Measurements from ENCODE around the gene FBXO28. TPM values are rescaled to one million over a fixed set of nuclear protein-coding genes. Genes with fewer than 3 reads are reported as not detected.
"Not testable (repeated sequence)": the region's sequence is repeated elsewhere in the genome, so short reads cannot be mapped to it uniquely, and the experiment has no call there.

Gene FBXO28

DNA sequence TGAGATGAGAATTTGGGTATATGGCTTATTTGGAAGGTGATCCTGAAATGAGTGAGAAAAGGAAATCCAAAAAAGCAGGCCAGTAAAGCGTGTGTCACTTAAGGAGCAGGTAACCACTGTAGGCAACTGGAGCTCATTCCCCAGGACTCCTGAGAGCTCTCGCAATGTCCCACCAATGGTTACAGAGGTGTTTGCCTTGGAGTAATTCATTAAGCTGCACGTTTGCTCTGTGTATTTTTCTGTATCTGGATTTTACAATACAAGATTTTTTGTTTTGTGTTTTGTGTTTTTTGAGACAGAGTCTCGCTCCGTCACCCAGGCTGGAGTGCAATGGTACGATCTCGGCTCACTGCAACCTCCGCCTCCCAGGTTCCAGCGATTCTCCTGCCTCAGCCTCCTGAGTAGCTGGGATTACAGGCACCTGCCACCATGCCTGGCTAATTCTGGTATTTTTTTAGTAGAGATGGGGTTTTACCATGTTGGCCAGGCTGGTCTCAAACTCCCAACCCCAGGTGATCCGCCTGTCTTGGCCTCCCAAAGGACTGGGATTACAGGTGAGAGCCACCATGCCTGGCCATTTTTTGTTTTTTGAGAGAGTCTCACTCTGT is 92.1 kb downstream of the FBXO28 start:
- not testable (repeated sequence) for H3K9me3 ChIP-seq (ENCODE audit: control insufficient read depth, low read length); H3K23ac ChIP-seq (ENCODE audit: low read length in 2 of 2); H2AK5ac ChIP-seq (ENCODE audit: low read length, severe bottlenecking); H3K79me1 ChIP-seq (replicated peaks; ENCODE audit: low read length, poor library complexity, severe bottlenecking); H2BK120ac ChIP-seq (ENCODE audit: low read depth, low read length); H4K91ac ChIP-seq (ENCODE audit: low read length); H3K36me3 ChIP-seq (ENCODE audit: control insufficient read depth in 1 of 2, insufficient read depth in 2 of 2, low read depth in 1 of 2, low read length in 2 of 2); H3K27me3 ChIP-seq (ENCODE audit: control insufficient read depth in 1 of 2, insufficient read depth in 1 of 2, low read length in 2 of 2); DNase-seq; H3K4me2 ChIP-seq (ENCODE audit: low read length, poor library complexity, severe bottlenecking); H2BK5ac ChIP-seq (ENCODE audit: low read depth, low read length, poor library complexity, severe bottlenecking); H4K8ac ChIP-seq (ENCODE audit: low read length); H2AFZ ChIP-seq (ENCODE audit: low read depth, low read length); H2BK15ac ChIP-seq (ENCODE audit: low read depth, poor library complexity, severe bottlenecking)
- Histone ChIP-seq H3K14ac (ENCODE audit: low read length in 2 of 2) (peak overlapping the region in 1 of 2 experiments; percentile 44), H3K4me1 (ENCODE audit: control insufficient read depth, insufficient read depth, low read depth, low read length) (peaks cover 25% of the 10 kb centered on the region), H2BK12ac (ENCODE audit: low read length in 2 of 2) (peak overlapping the region; percentile 65 to 71), H3K4ac (ENCODE audit: low read depth in 1 of 2, low read length in 2 of 2) (peak overlapping the region in 1 of 2 experiments; percentile 89), H3K9ac (ENCODE audit: low read length) (peak overlapping the region; percentile 86), H3K27ac (ENCODE audit: low read length, poor library complexity, severe bottlenecking) (peak overlapping the region; percentile 62), H3K18ac (ENCODE audit: low read depth in 1 of 2, low read length in 2 of 2) (peak overlapping the region; percentile 40 to 96), H3K4me3 (ENCODE audit: insufficient read depth in 1 of 2, low read depth in 1 of 2, low read length in 2 of 2) (peak overlapping the region in 1 of 2 experiments; percentile 23)
- WGBS: 77% methylated on average over 10 of the region's 10 CpGs

DNA sequence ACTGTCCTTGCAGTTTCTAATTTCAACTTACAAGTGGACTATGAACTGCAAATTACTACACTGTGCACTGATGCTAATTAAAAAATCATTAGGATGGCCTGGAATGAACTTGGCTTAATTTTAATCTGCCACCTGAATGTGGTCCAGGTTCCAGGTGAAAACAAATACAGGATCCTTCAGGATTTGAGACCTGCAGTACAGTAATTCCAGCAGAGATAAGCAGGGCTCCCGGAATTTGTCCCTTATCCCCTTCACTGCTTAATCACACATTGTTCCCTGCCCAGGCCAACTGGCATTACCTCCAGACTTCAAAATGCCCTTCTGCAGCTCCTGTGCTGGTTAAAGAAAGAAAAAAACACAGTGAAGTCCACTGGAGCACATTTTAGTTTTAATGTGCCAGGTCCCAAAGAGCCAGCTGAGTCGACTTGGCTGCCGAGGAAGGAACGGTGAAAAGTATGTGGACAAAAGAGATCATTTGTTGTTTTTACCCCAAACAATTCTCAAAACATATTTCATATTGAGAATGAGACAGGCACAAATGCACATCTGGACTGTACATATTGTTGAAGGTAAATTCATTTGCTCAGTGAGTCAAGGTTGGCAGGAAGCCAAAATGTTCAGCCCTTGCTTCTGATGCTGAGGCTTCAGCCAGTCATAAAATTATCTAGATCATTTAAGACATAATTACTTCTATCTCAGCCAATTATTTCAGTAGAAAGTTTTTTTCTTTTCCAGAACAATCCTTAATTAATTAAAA is 97.5 kb downstream of the FBXO28 start:
- DNase-seq: peak; percentile 45
- Histone ChIP-seq H2BK12ac (ENCODE audit: low read length in 2 of 2) (no peak overlapping the region), H2BK15ac (ENCODE audit: low read depth, poor library complexity, severe bottlenecking) (no peak overlapping the region), H3K23ac (ENCODE audit: low read length in 2 of 2) (no peak overlapping the region), H2BK5ac (ENCODE audit: low read depth, low read length, poor library complexity, severe bottlenecking) (no peak overlapping the region), H3K27ac (ENCODE audit: low read length, poor library complexity, severe bottlenecking) (peak overlapping the region; percentile 67), H3K9ac (ENCODE audit: low read length) (peak overlapping the region; percentile 17), H4K8ac (ENCODE audit: low read length) (no peak overlapping the region), H2AFZ (ENCODE audit: low read depth, low read length) (no peak overlapping the region), H3K4ac (ENCODE audit: low read depth in 1 of 2, low read length in 2 of 2) (no peak overlapping the region), H3K18ac (ENCODE audit: low read depth in 1 of 2, low read length in 2 of 2) (no peak overlapping the region), H3K79me1 (replicated peaks; ENCODE audit: low read length, poor library complexity, severe bottlenecking) (no peaks in the 10 kb centered on the region), H3K9me3 (ENCODE audit: control insufficient read depth, low read length) (no peaks in the 10 kb centered on the region), H3K27me3 (ENCODE audit: control insufficient read depth in 1 of 2, insufficient read depth in 1 of 2, low read length in 2 of 2) (no peaks in the 10 kb centered on the region), H3K14ac (ENCODE audit: low read length in 2 of 2) (no peak overlapping the region), H3K36me3 (ENCODE audit: control insufficient read depth in 1 of 2, insufficient read depth in 2 of 2, low read depth in 1 of 2, low read length in 2 of 2) (no peaks in the 10 kb centered on the region), H3K4me3 (ENCODE audit: insufficient read depth in 1 of 2, low read depth in 1 of 2, low read length in 2 of 2) (no peak overlapping the region), H2BK120ac (ENCODE audit: low read depth, low read length) (no peak overlapping the region), H4K91ac (ENCODE audit: low read length) (no peak overlapping the region), H3K4me1 (ENCODE audit: control insufficient read depth, insufficient read depth, low read depth, low read length) (peaks cover 15% of the 10 kb centered on the region), H3K4me2 (ENCODE audit: low read length, poor library complexity, severe bottlenecking) (no peak overlapping the region), H2AK5ac (ENCODE audit: low read length, severe bottlenecking) (no peak overlapping the region)
- WGBS: 92% methylated on average over 1 of the region's 4 CpGs

Small RNA genes lying within 50 kb of the gene (small RNA-seq; reads per million reads assigned to genes)
- gene AC092809.3 (ENCODE audit: low read depth) (not detected), gene RF00139 (ENCODE audit: low read depth) (not detected), gene RN7SKP49 (ENCODE audit: low read depth) (not detected)
